Panc1 (cell line): Measurements from ENCODE around the gene MAP2. TPM values are rescaled to one million over a fixed set of nuclear protein-coding genes. Genes with fewer than 3 reads are reported as not detected.

Source experiments
- ATAC-seq: fragments of 200-7000 bp; cut with Tn5 transposase; 2 replicates; pipeline ENCODE4 v1.9.1; 2020; ENCODE audit warnings: mild to moderate bottlenecking, moderate library complexity
- BruUV-seq: library from RNA; stranded (reverse); fragments of 400-500 nt; replicated peaks from 2 replicates; lab custom pipeline; 2021; lab: Mats Ljungman, UMichigan
- CTCF ChIA-PET: fragments of 300-600 bp; sonication (Branson Sonifier 250); formaldehyde crosslinking; loops from one replicate; lab custom pipeline; 2022; ENCODE audit warnings: antibody characterized with exemption; lab: Charles Lee
- POLR2A ChIA-PET: fragments of 300-600 bp; sonication (Branson Sonifier 250); formaldehyde crosslinking; loops from one replicate; lab custom pipeline; 2022; ENCODE audit warnings: antibody characterized with exemption; lab: Charles Lee
- DNase-seq: peaks from one replicate; pipeline ENCODE4 v3.0.0-alpha.2; 2010; ENCODE audit warnings: low read depth, low spot score
- H3K27ac ChIP-seq: 2 replicates; pipeline ENCODE4 v1.5.1; 2011; ENCODE audit warnings: mild to moderate bottlenecking, low read length, inconsistent platforms
- H3K27me3 ChIP-seq: fragments of 200-500 bp; sonication (Bioruptor generic); 2 replicates; pipeline ENCODE4 v1.6.0; 2014; ENCODE audit warnings: low read length, inconsistent platforms; ENCODE audit not compliant: control insufficient read depth, insufficient read depth
- H3K36me3 ChIP-seq: fragments of 200-500 bp; sonication (Bioruptor generic); 2 replicates; pipeline ENCODE4 v1.5.1; 2014; ENCODE audit warnings: inconsistent platforms, mild to moderate bottlenecking, low read length, moderate library complexity; ENCODE audit not compliant: control insufficient read depth, insufficient read depth
- H3K4me1 ChIP-seq: 2 replicates; pipeline ENCODE4 v1.5.1; 2011; ENCODE audit warnings: inconsistent platforms, mild to moderate bottlenecking, low read length, moderate library complexity; ENCODE audit not compliant: control insufficient read depth, insufficient read depth
- H3K4me3 ChIP-seq, 2 experiments: 2 replicates each; pipeline ENCODE4 v1.5.1; 2011 to 2012; ENCODE audit warnings: low read depth in 2 of 2, low read length in 2 of 2, mild to moderate bottlenecking in 2 of 2, inconsistent platforms in 1 of 2, moderate library complexity in 1 of 2
- H3K9me3 ChIP-seq: fragments of 200-500 bp; sonication (Bioruptor generic); 2 replicates; pipeline ENCODE4 v1.5.1; 2014; ENCODE audit warnings: low read depth, mild to moderate bottlenecking, inconsistent platforms, low read length, moderate library complexity; ENCODE audit not compliant: control insufficient read depth, insufficient read depth
- CTCF ChIP-seq: fragments of 450-650 bp; IDR thresholded peaks from 2 replicates; pipeline ENCODE4 v1.5.1; 2017; ENCODE audit warnings: mild to moderate bottlenecking
- POLR2AphosphoS5 ChIP-seq: IDR thresholded peaks from 2 replicates; pipeline ENCODE4 v1.6.1; 2012; ENCODE audit warnings: mild to moderate bottlenecking, low read depth, low read length, moderate library complexity
- SIN3A ChIP-seq: IDR thresholded peaks from 2 replicates; pipeline ENCODE4 v1.6.1; 2012; ENCODE audit warnings: low read depth, mild to moderate bottlenecking, low read length, moderate library complexity, borderline replicate concordance; ENCODE audit not compliant: insufficient read depth
- TCF7L2 ChIP-seq: IDR thresholded peaks from 2 replicates; pipeline ENCODE4 v1.6.1; 2011; ENCODE audit warnings: mild to moderate bottlenecking, low read depth, low read length, inconsistent platforms
- in situ Hi-C: cut with HindIII; loops from 2 replicates; pipeline ENCODE4 v1.10.0; 2016; ENCODE audit warnings: low sequenced_read_pairs, low pct_unique_long_range_greater_than_20kb
- intact Hi-C: fragments of 100-400 bp; cut with micrococcal nuclease; formaldehyde crosslinking; loops from one replicate; pipeline ENCODE4 v1.10.0; 2022; ENCODE audit not compliant: unreplicated experiment
- total RNA-seq: library from RNA; stranded (reverse); gene quantifications from one replicate; pipeline ENCODE4 v1.2.1, GENCODE V29; 2021; ENCODE audit not compliant: unreplicated experiment
- TF ChIP-seq, protein P1 (sequence below), 2 experiments: IDR thresholded peaks; 2 replicates each; pipeline ENCODE4 v1.6.1; 2011 to 2012; ENCODE audit warnings: low read depth in 2 of 2, control low read depth in 1 of 2, low read length in 1 of 2, mild to moderate bottlenecking in 1 of 2, moderate library complexity in 1 of 2; ENCODE audit not compliant: insufficient read depth in 1 of 2

MAP2 gene
- total RNA-seq, 1 experiment from 2014 or later = 44.9 TPM

DNA sequence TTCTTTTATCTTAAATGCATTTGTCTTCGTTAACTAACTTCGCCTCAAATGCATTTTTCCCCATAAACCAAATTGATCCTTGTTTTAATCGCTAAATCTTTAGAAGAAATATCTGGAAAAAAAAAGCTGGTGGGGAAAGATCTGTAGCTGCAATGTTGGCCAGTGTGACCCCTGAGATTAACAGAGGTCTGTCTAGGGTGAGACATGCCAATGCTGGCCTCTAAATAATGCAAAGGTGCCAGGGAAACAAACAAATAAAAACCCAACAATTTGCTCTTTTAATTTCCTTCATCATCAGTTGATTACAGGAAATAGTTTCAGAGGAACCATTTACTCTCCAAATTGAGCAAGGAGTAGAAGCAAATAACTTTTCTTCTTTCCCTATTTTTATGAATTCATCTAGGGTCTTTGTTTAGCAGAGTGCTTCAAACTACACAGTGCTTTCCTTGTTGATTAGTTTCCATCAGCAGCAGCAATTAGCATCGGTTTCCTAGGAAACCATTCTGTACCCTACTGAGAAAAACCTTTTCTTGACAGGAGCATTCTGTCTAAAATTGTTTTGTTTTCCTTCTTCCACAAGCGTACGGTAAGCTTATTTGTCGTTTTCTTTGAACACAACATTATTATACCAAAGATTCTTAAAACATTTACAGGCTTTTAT is 247.3 kb downstream of the MAP2 start:
- CTCF ChIA-PET = no interaction called here
- H3K9me3 ChIP-seq = no peaks in the 10 kb centered on the region
- no peak overlapping the region for H3K4me3 ChIP-seq
- H3K27me3 ChIP-seq = no peaks in the 10 kb centered on the region
- TF ChIP-seq TCF7L2 = no peak
- TF ChIP-seq POLR2AphosphoS5 = no peak
- TF ChIP-seq, protein P1, sequence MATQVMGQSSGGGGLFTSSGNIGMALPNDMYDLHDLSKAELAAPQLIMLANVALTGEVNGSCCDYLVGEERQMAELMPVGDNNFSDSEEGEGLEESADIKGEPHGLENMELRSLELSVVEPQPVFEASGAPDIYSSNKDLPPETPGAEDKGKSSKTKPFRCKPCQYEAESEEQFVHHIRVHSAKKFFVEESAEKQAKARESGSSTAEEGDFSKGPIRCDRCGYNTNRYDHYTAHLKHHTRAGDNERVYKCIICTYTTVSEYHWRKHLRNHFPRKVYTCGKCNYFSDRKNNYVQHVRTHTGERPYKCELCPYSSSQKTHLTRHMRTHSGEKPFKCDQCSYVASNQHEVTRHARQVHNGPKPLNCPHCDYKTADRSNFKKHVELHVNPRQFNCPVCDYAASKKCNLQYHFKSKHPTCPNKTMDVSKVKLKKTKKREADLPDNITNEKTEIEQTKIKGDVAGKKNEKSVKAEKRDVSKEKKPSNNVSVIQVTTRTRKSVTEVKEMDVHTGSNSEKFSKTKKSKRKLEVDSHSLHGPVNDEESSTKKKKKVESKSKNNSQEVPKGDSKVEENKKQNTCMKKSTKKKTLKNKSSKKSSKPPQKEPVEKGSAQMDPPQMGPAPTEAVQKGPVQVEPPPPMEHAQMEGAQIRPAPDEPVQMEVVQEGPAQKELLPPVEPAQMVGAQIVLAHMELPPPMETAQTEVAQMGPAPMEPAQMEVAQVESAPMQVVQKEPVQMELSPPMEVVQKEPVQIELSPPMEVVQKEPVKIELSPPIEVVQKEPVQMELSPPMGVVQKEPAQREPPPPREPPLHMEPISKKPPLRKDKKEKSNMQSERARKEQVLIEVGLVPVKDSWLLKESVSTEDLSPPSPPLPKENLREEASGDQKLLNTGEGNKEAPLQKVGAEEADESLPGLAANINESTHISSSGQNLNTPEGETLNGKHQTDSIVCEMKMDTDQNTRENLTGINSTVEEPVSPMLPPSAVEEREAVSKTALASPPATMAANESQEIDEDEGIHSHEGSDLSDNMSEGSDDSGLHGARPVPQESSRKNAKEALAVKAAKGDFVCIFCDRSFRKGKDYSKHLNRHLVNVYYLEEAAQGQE (IDR thresholded peaks at IDR 0.05; ENCODE audit: insufficient read depth in 1 of 2, low read depth in 2 of 2, low read length in 1 of 2) = no peak
- no peak for TF ChIP-seq CTCF
- TF ChIP-seq SIN3A = no peak
- intact Hi-C loops = no loop called here
- no peaks in the 10 kb centered on the region for H3K4me1 ChIP-seq
- H3K36me3 ChIP-seq = no peaks in the 10 kb centered on the region
- no peak overlapping the region for H3K27ac ChIP-seq
- no peak for ATAC-seq
- BruUV-seq = no TSS peak
- POLR2A ChIA-PET = no interaction called here
- in situ Hi-C loops = no loop called here
- no peak for DNase-seq

DNA sequence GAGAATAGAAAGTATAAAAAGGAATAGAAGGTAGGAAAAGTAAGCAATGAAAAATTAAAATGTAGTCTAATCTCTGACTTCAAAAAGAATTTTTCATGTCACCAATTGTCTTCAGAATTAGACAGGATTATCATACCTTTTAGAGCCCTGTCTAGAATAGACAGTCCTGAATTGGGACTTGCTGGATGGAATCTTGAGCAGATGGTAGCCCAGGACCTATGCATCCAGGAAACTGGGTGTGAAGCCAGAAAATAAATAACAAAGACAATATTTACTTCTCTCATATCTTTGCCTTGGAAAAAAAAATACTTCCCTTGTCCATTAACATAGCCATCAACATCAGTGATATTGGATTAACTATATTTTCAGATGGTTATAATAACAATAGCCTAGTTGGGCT is 250.0 kb downstream of the MAP2 start:
- in situ Hi-C loops = no loop called here
- intact Hi-C loops = no loop called here
- POLR2A ChIA-PET = no interaction called here

GRCh38 chr2:209680596-209680995 is 256.7 kb downstream of the MAP2 start:
- POLR2A ChIA-PET = interaction anchor here (0.5 kb wide), 1 partner anchor 32 kb away, joined by 4 read pairs; no protein-coding TSS in a partner anchor
- Histone ChIP-seq H3K27ac (no peak overlapping the region), H3K27me3 (no peaks in the 10 kb centered on the region), H3K36me3 (no peaks in the 10 kb centered on the region), H3K4me3 (no peak overlapping the region), H3K4me1 (no peaks in the 10 kb centered on the region), H3K9me3 (no peaks in the 10 kb centered on the region)
- no peak for ATAC-seq
- TF ChIP-seq TCF7L2 (no peak), CTCF (no peak), SIN3A (no peak), POLR2AphosphoS5 (no peak)
- TF ChIP-seq, protein P1 (IDR thresholded peaks at IDR 0.05; ENCODE audit: insufficient read depth in 1 of 2, low read depth in 2 of 2, low read length in 1 of 2) = no peak
- in situ Hi-C loops (no loop called here), intact Hi-C loops (no loop called here)
- BruUV-seq = no TSS peak
- CTCF ChIA-PET = no interaction called here
- no peak for DNase-seq

More for the DNA sequence above, 250.0 kb downstream of the MAP2 start:
- H3K27ac ChIP-seq = no peak overlapping the region
- DNase-seq (no peak), ATAC-seq (no peak)
- no peaks in the 10 kb centered on the region for H3K9me3 ChIP-seq
- H3K4me1 ChIP-seq = no peaks in the 10 kb centered on the region
- BruUV-seq = no TSS peak
- H3K27me3 ChIP-seq = no peaks in the 10 kb centered on the region
- CTCF ChIA-PET = no interaction called here
- H3K36me3 ChIP-seq = no peaks in the 10 kb centered on the region
- TF ChIP-seq SIN3A (no peak), TCF7L2 (no peak), POLR2AphosphoS5 (no peak)
- H3K4me3 ChIP-seq = no peak overlapping the region
